Upper lobe of right lung (tissue), 1 donor: ENCODE results near the gene XYLT1. TPM values are rescaled to one million over a fixed set of nuclear protein-coding genes. Genes with fewer than 3 reads are reported as not detected.
"Not testable (repeated sequence)": the region's sequence is repeated elsewhere in the genome, so short reads cannot be mapped to it uniquely, and the experiment has no call there.

Experiments used
- ATAC-seq: fragments of 200-7000 bp; cut with Tn5 transposase; one replicate; pipeline ENCODE4 v1.9.1; 2020; ENCODE audit warnings: mild to moderate bottlenecking, moderate library complexity
- DNase-seq: peaks from one replicate; pipeline ENCODE4 v3.0.0-alpha.2; 2020
- H3K27ac ChIP-seq: fragments of 200-600 bp; one replicate; pipeline ENCODE4 v1.8.0; 2022
- H3K27me3 ChIP-seq: fragments of 200-600 bp; one replicate; pipeline ENCODE4 v1.8.0; 2022; ENCODE audit warnings: mild to moderate bottlenecking
- H3K36me3 ChIP-seq: fragments of 200-600 bp; one replicate; pipeline ENCODE4 v1.8.0; 2022
- H3K4me1 ChIP-seq: fragments of 200-600 bp; one replicate; pipeline ENCODE4 v1.8.0; 2022
- H3K4me3 ChIP-seq: fragments of 200-600 bp; one replicate; pipeline ENCODE4 v1.8.0; 2022; ENCODE audit warnings: mild to moderate bottlenecking
- H3K9me3 ChIP-seq: fragments of 200-600 bp; one replicate; pipeline ENCODE4 v1.8.0; 2022
- intact Hi-C: fragments of 100-400 bp; cut with DNase I; formaldehyde crosslinking; loops from one replicate; pipeline ENCODE4 v1.11.0; 2022
- total RNA-seq: library from RNA; stranded (reverse); fragmentation: NEBNext Ultra II Directional; extraction: Animal tissue kit (Norgen Biotek cat#: 25700); gene quantifications from one replicate; pipeline ENCODE4 v1.2.1, GENCODE V29; 2021
- TF ChIP-seq, protein P1 (sequence below): fragments of 200-600 bp; IDR thresholded peaks from one replicate; pipeline ENCODE4 v1.8.0; 2022; ENCODE audit warnings: antibody characterized with exemption
- donor health status: DM: no; HTN: yes; CAD: no; lungs with severe emphysema.

The XYLT1 gene
- total RNA-seq, 1 donor from 2014 or later: 12.1 TPM

DNA sequence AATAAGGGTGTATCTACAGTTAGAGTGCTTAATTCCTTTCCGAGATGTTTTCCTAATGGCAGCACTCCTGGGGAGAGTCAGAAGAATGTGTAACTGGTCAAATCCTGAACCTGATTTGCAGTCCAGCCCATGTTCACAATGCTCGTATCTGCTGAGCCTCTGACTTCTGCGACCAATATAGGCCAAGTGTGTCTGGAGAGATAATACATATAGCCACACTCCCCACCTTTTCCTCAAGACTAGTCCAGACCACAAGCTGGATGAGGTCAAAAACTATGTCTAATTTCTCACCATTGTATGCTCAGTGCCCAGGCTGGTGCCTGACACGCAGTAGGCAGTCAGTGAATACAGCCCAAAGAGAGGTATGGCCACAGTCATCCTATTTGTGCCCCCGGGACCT lies 58.0 kb downstream of the XYLT1 start:
- H3K4me1 ChIP-seq: peaks cover 20% of the 10 kb centered on the region
- TF ChIP-seq, protein P1, sequence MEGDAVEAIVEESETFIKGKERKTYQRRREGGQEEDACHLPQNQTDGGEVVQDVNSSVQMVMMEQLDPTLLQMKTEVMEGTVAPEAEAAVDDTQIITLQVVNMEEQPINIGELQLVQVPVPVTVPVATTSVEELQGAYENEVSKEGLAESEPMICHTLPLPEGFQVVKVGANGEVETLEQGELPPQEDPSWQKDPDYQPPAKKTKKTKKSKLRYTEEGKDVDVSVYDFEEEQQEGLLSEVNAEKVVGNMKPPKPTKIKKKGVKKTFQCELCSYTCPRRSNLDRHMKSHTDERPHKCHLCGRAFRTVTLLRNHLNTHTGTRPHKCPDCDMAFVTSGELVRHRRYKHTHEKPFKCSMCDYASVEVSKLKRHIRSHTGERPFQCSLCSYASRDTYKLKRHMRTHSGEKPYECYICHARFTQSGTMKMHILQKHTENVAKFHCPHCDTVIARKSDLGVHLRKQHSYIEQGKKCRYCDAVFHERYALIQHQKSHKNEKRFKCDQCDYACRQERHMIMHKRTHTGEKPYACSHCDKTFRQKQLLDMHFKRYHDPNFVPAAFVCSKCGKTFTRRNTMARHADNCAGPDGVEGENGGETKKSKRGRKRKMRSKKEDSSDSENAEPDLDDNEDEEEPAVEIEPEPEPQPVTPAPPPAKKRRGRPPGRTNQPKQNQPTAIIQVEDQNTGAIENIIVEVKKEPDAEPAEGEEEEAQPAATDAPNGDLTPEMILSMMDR: no peak
- intact Hi-C loops: no loop called here
- H3K27me3 ChIP-seq: no peaks in the 10 kb centered on the region
- no peak overlapping the region for H3K27ac ChIP-seq
- ATAC-seq (no peak), DNase-seq (no peak)
- H3K4me3 ChIP-seq: no peak overlapping the region
- H3K36me3 ChIP-seq: no peaks in the 10 kb centered on the region
- H3K9me3 ChIP-seq: no peaks in the 10 kb centered on the region

DNA sequence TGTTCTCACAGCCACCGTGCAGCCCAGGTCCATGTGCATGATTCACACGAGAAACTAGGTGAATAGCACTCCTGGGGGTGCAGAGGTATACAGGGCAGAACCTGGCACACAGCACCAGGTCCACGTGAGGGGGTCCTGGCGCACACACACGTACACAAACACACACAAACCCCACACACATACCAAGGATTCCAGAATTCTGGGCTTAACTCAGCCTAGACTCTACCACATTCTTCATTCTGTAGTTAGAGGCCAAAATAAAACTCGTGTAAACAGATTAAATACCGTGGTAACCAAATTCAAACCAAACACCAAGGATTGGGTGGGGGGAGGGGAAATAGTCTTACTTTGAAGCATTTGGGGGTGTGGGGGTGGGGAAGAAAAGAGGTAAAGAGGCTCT lies 58.5 kb downstream of the XYLT1 start:
- Histone ChIP-seq H3K36me3 (no peaks in the 10 kb centered on the region), H3K4me1 (peaks cover 15% of the 10 kb centered on the region), H3K27me3 (no peaks in the 10 kb centered on the region), H3K27ac (no peak overlapping the region), H3K9me3 (no peaks in the 10 kb centered on the region), H3K4me3 (no peak overlapping the region)
- no peak for DNase-seq
- intact Hi-C loops: no loop called here
- TF ChIP-seq, protein P1: no peak
- no peak for ATAC-seq

DNA sequence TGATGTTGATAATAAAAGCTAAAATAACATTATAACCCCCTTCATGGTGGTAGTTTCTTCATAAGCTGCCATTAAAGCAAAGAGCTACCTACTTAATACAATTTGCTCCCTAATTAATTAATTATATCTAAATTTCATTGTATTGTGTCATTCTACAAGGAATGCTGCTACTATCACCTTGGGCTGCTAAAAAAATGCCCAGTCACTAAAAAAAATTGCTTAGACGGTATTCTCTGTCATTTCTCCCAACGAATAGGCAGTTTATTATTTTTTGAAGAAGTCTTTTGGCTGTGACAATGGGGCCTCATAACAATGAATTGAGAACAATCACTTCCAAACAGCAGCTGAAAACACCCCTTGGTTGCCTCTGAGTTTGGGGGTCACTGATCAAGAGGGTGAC lies 59.5 kb downstream of the XYLT1 start:
- Histone ChIP-seq H3K27me3 (no peaks in the 10 kb centered on the region), H3K36me3 (no peaks in the 10 kb centered on the region), H3K4me1 (peaks cover 7% of the 10 kb centered on the region), H3K9me3 (no peaks in the 10 kb centered on the region), H3K4me3 (no peak overlapping the region), H3K27ac (no peak overlapping the region)
- DNase-seq (no peak), ATAC-seq (no peak)
- TF ChIP-seq, protein P1: no peak
- intact Hi-C loops: no loop called here

DNA sequence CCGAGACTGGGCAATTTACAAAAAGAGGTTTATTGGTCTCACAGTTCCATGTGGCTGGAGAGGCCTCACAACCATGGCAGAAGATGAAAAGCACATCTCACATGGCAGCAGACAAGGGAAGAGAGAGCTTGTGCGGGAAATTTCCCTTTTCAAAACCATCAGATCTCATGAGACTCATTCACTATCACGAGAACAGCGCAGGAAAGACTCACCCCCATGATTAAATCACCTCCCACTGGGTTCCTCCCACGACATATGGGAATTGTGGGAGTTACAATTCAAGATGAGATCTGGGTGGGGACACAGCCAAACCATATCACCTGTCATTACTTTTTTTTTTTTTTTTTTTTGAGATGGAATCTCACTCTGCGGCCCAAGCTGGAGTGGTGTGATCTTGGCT lies 60.4 kb downstream of the XYLT1 start:
- H3K4me1 ChIP-seq, intact Hi-C loops, DNase-seq, H3K27me3 ChIP-seq, H3K9me3 ChIP-seq, ATAC-seq, H3K27ac ChIP-seq, H3K36me3 ChIP-seq, H3K4me3 ChIP-seq: not testable (repeated sequence)

DNA sequence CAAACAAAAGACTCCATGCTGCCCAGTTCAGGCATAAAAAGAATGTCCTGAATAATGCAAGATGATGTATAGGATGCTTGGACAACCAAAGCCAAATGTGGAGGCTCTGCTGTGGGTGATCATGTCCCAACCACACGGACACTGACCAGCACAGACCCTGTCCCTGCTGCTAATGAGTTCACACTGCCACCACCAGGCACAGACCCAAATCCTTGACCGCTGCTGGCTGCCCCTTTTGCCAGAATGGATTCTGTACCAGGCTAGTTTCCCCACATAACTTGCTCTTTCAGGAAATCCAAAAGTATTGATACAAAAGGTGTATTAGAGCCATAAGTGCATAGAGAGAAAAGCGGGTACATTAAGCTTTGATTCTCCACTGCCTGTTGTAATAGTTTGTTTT lies 60.9 kb downstream of the XYLT1 start:
- TF ChIP-seq, protein P1: no peak
- ATAC-seq (no peak), DNase-seq (no peak)
- peaks cover 6% of the 10 kb centered on the region for H3K4me1 ChIP-seq
- H3K9me3 ChIP-seq: no peaks in the 10 kb centered on the region
- intact Hi-C loops: no loop called here
- H3K27me3 ChIP-seq: no peaks in the 10 kb centered on the region
- H3K27ac ChIP-seq: no peak overlapping the region
- H3K36me3 ChIP-seq: no peaks in the 10 kb centered on the region
- H3K4me3 ChIP-seq: no peak overlapping the region

DNA sequence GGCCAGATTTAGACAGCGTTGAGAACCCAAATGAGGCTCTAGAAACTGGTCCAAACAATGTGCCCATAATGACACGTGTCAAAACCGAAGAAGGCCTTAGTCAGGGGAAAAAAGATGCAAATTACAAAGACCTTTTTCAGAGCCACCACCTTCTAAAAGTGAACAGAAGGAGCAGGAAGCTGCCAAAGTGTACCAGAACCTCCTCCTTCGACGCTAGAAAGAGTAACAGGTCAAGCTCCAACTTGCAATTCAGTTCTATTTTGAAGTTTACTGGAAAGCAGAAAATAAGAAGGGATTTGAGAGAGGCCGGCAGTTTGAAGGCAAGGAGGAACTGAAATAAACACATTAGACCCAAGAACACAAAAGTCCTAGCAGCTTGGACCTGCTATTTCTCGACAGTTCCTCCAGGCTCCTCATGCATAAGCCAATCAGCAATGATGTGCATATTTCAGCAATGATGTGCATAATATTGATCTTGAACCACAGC lies 61.8 kb downstream of the XYLT1 start:
- TF ChIP-seq, protein P1: no peak
- DNase-seq (no peak), ATAC-seq (no peak)
- Histone ChIP-seq H3K4me1 (peaks cover 8% of the 10 kb centered on the region), H3K27me3 (no peaks in the 10 kb centered on the region), H3K36me3 (no peaks in the 10 kb centered on the region), H3K27ac (no peak overlapping the region), H3K4me3 (no peak overlapping the region), H3K9me3 (no peaks in the 10 kb centered on the region)
- intact Hi-C loops: no loop called here
